Esophagus muscularis mucosa (tissue), 4 donors: ENCODE data around the gene ARHGDIG.
"Not testable (repeated sequence)": the region's sequence is repeated elsewhere in the genome, so short reads cannot be mapped to it uniquely, and the experiment has no call there.

Experiments used
- EP300 ChIP-seq: sonication (generic); formaldehyde crosslinking; IDR thresholded peaks from one replicate; pipeline ENCODE4 v1.6.1; 2017; ENCODE audit warnings: antibody characterized with exemption
- POLR2A ChIP-seq: fragments of 450-650 bp; IDR thresholded peaks from one replicate; pipeline ENCODE4 v1.6.1; 2017; ENCODE audit warnings: antibody characterized with exemption, moderate library complexity, mild to moderate bottlenecking, low read depth
- POLR2AphosphoS5 ChIP-seq, 2 donors: sonication (generic); formaldehyde crosslinking; IDR thresholded peaks; one replicate each; pipeline ENCODE4 v1.6.1; 2017; ENCODE audit warnings: antibody characterized with exemption in 2 of 2
- TF ChIP-seq, protein P1 (sequence below), 3 experiments: fragments of 200-600 bp in 2 of 3; fragments of 450-650 bp in 1 of 3; sonication (generic) in 2 of 3; IDR thresholded peaks; one replicate each; pipeline ENCODE4 v1.5.1; 2017 to 2019; ENCODE audit warnings: antibody characterized with exemption in 3 of 3, mild to moderate bottlenecking in 2 of 3, moderate library complexity in 1 of 3

DNA sequence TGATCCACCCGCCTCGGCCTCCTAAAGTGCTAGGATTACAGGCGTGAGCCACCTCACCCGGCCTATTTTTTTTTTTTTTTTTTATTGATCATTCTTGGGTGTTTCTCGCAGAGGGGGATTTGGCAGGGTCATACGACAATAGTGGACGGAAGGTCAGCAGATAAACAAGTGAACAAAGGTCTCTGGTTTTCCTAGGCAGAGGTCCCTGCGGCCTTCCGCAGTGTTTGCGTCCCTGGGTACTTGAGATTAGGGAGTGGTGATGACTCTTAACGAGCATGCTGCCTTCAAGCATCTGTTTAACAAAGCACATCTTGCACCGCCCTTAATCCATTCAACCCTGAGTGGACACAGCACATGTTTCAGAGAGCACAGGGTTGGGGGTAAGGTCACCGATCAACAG lies 22.3 kb upstream of the ARHGDIG start:
- TF ChIP-seq, protein P1, sequence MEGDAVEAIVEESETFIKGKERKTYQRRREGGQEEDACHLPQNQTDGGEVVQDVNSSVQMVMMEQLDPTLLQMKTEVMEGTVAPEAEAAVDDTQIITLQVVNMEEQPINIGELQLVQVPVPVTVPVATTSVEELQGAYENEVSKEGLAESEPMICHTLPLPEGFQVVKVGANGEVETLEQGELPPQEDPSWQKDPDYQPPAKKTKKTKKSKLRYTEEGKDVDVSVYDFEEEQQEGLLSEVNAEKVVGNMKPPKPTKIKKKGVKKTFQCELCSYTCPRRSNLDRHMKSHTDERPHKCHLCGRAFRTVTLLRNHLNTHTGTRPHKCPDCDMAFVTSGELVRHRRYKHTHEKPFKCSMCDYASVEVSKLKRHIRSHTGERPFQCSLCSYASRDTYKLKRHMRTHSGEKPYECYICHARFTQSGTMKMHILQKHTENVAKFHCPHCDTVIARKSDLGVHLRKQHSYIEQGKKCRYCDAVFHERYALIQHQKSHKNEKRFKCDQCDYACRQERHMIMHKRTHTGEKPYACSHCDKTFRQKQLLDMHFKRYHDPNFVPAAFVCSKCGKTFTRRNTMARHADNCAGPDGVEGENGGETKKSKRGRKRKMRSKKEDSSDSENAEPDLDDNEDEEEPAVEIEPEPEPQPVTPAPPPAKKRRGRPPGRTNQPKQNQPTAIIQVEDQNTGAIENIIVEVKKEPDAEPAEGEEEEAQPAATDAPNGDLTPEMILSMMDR (IDR thresholded peaks at IDR 0.05) = not testable (repeated sequence)
- not testable (repeated sequence) for TF ChIP-seq POLR2A; POLR2AphosphoS5 (IDR thresholded peaks at IDR 0.05); EP300
